HCT116 (cell line): ENCODE data around the gene ADGRL3. TPM values are rescaled to one million over a fixed set of nuclear protein-coding genes. Genes with fewer than 3 reads are reported as not detected.

Source experiments
- ATAC-seq: fragments of 200-7000 bp; cut with Tn5 transposase; 2 replicates; pipeline ENCODE4 v1.9.1; 2020; ENCODE audit warnings: mild to moderate bottlenecking, moderate library complexity
- BruUV-seq: library from RNA; stranded (reverse); fragments of 400-500 nt; replicated peaks from 2 replicates; lab custom pipeline; 2021; lab: Mats Ljungman, UMichigan
- CTCF ChIA-PET: fragments of 300-600 bp; sonication (Branson Sonifier 250); formaldehyde crosslinking; loops from one replicate; lab custom pipeline; 2021; ENCODE audit warnings: antibody characterized with exemption; lab: Charles Lee
- POLR2A ChIA-PET: fragments of 300-600, 350-600 bp; sonication (Branson Sonifier 250); formaldehyde crosslinking; loops from one replicate; lab custom pipeline; 2021; ENCODE audit warnings: antibody characterized with exemption; lab: Charles Lee
- RAD21 ChIA-PET, 2 experiments: fragments of 300-600 bp; sonication (Branson Sonifier 250); formaldehyde crosslinking; loops; one replicate each; lab custom pipeline; 2023; ENCODE audit warnings: low total read pairs in 2 of 2; ENCODE audit not compliant: uncharacterized antibody in 2 of 2, unreplicated experiment in 2 of 2, low non-redundant PET in 1 of 2; lab: Charles Lee
- DNase-seq: peaks from one replicate; pipeline ENCODE4 v3.0.0-alpha.2; 2010; ENCODE audit warnings: low read depth, low spot score
- H2AFZ ChIP-seq: fragments of 200-600 bp; shearing (Covaris generic), sonication (generic); 2 replicates; pipeline ENCODE4 v1.6.1; 2017; ENCODE audit warnings: low read depth, mixed run types, mixed read lengths, antibody characterized with exemption, low read length; ENCODE audit not compliant: poor library complexity, severe bottlenecking
- H3K27ac ChIP-seq: 2 replicates; pipeline ENCODE4 v1.5.1; 2012; ENCODE audit warnings: low read depth, low read length
- H3K27me3 ChIP-seq: fragments of 200-600 bp; sonication (generic); 2 replicates; pipeline ENCODE4 v1.6.1; 2016; ENCODE audit warnings: mixed run types, low read length, mixed read lengths; ENCODE audit not compliant: insufficient read depth
- H3K36me3 ChIP-seq, 2 experiments: fragments of 200-500 bp in 1 of 2; fragments of 200-600 bp in 1 of 2; sonication (Bioruptor generic) in 1 of 2; sonication (generic) in 1 of 2; 2 replicates each; pipeline versions ENCODE4 v1.5.1 to v1.6.1; 2014 to 2016; ENCODE audit warnings: low read length in 2 of 2, inconsistent platforms in 1 of 2, mixed read lengths in 1 of 2, mixed run types in 1 of 2; ENCODE audit not compliant: insufficient read depth in 2 of 2, control insufficient read depth in 1 of 2
- H3K4me1 ChIP-seq, 2 experiments: fragments of 200-600 bp in 1 of 2; sonication (generic) in 1 of 2; 2 replicates each; pipeline versions ENCODE4 v1.5.1 to v1.6.1; 2012 to 2017; ENCODE audit warnings: low read length in 2 of 2, inconsistent platforms in 1 of 2, mild to moderate bottlenecking in 1 of 2, mixed read lengths in 1 of 2, mixed run types in 1 of 2, moderate library complexity in 1 of 2; ENCODE audit not compliant: insufficient read depth in 2 of 2, control insufficient read depth in 1 of 2
- H3K4me2 ChIP-seq: fragments of 200-600 bp; sonication (generic); 2 replicates; pipeline ENCODE4 v1.6.1; 2017; ENCODE audit warnings: mixed run types, low read length, mixed read lengths
- H3K4me3 ChIP-seq, 2 experiments: fragments of 200-600 bp in 1 of 2; sonication (generic) in 1 of 2; replicated peaks in 1 of 2; 2 replicates each; pipeline ENCODE4 v1.5.1; 2011 to 2016; ENCODE audit warnings: low read length in 2 of 2, control low read depth in 1 of 2, low read depth in 1 of 2, mild to moderate bottlenecking in 1 of 2, mixed read lengths in 1 of 2, mixed run types in 1 of 2
- H3K79me2 ChIP-seq: fragments of 200-600 bp; sonication (generic); 2 replicates; pipeline ENCODE4 v1.6.1; 2017; ENCODE audit warnings: mild to moderate bottlenecking, mixed run types, low read length, moderate library complexity, mixed read lengths; ENCODE audit not compliant: insufficient read depth
- H3K9ac ChIP-seq: fragments of 200-600 bp; sonication (generic); 2 replicates; pipeline ENCODE4 v1.6.1; 2016; ENCODE audit warnings: low read length, mixed read lengths
- H3K9me2 ChIP-seq: fragments of 200-600 bp; sonication (generic), shearing (Covaris generic); 2 replicates; pipeline ENCODE4 v1.6.1; 2017; ENCODE audit warnings: mixed run types, mild to moderate bottlenecking, moderate library complexity; ENCODE audit not compliant: insufficient read depth
- H3K9me3 ChIP-seq, 2 experiments: fragments of 200-500 bp in 1 of 2; fragments of 200-600 bp in 1 of 2; sonication (Bioruptor generic) in 1 of 2; sonication (generic) in 1 of 2; 2 replicates each; pipeline ENCODE4 v1.6.1; 2014 to 2017; ENCODE audit warnings: low read length in 2 of 2, mixed read lengths in 2 of 2, inconsistent platforms in 1 of 2, low read depth in 1 of 2, mild to moderate bottlenecking in 1 of 2, mixed run types in 1 of 2, moderate library complexity in 1 of 2; ENCODE audit not compliant: control insufficient read depth in 1 of 2, insufficient read depth in 1 of 2
- H4K20me1 ChIP-seq: fragments of 200-600 bp; sonication (generic), shearing (Covaris generic); 2 replicates; pipeline ENCODE4 v1.6.1; 2017; ENCODE audit warnings: mixed run types, mild to moderate bottlenecking, moderate library complexity; ENCODE audit not compliant: insufficient read depth
- CBX3 ChIP-seq: IDR thresholded peaks from 2 replicates; pipeline ENCODE4 v1.6.1; 2012; ENCODE audit warnings: low read depth
- EGR1 ChIP-seq: IDR thresholded peaks from 2 replicates; pipeline ENCODE4 v1.6.1; 2012; ENCODE audit warnings: low read depth
- EZH2 ChIP-seq: fragments of 200-600 bp; sonication (generic); IDR thresholded peaks from 2 replicates; pipeline ENCODE4 v1.6.1; 2017; ENCODE audit warnings: antibody characterized with exemption, mixed run types
- EZH2phosphoT487 ChIP-seq: fragments of 200-600 bp; IDR thresholded peaks from 2 replicates; pipeline ENCODE4 v1.6.1; 2018; ENCODE audit warnings: antibody characterized with exemption, borderline replicate concordance
- JUND ChIP-seq: IDR thresholded peaks from 2 replicates; pipeline ENCODE4 v1.6.1; 2012
- POLR2A ChIP-seq: IDR thresholded peaks from 2 replicates; pipeline ENCODE4 v1.7.0; 2011; ENCODE audit warnings: borderline replicate concordance; ENCODE audit not compliant: insufficient read depth, insufficient read length; ENCODE audit errors: extremely low read depth
- POLR2AphosphoS5 ChIP-seq: IDR thresholded peaks from 2 replicates; pipeline ENCODE4 v1.6.1; 2011; ENCODE audit warnings: mild to moderate bottlenecking, low read depth, low read length, moderate library complexity
- SIN3A ChIP-seq: IDR thresholded peaks from 2 replicates; pipeline ENCODE4 v1.6.1; 2012; ENCODE audit warnings: low read depth
- SP1 ChIP-seq: IDR thresholded peaks from 2 replicates; pipeline ENCODE4 v1.6.1; 2012; ENCODE audit warnings: low read depth
- SRF ChIP-seq: IDR thresholded peaks from 2 replicates; pipeline ENCODE4 v1.6.1; 2012; ENCODE audit warnings: low read depth
- YY1 ChIP-seq: IDR thresholded peaks from 2 replicates; pipeline ENCODE4 v1.6.1; 2011; ENCODE audit warnings: low read length, low read depth, moderate library complexity, mild to moderate bottlenecking; ENCODE audit not compliant: insufficient replicate concordance; ENCODE audit errors: extremely low read depth
- ZFX ChIP-seq: fragments of 450-650 bp; IDR thresholded peaks from 2 replicates; pipeline ENCODE4 v1.6.1; 2017
- ZNF274 ChIP-seq: fragments of 200-500 bp; sonication (Bioruptor generic); IDR thresholded peaks from 2 replicates; pipeline ENCODE4 v1.6.1; 2014; ENCODE audit warnings: mild to moderate bottlenecking, low read depth, low read length, inconsistent platforms
- intact Hi-C: fragments of 100-400 bp; cut with micrococcal nuclease; formaldehyde crosslinking; loops from 2 replicates; pipeline ENCODE4 v1.10.0; 2022
- total RNA-seq: library from RNA; stranded (reverse); gene quantifications from one replicate; pipeline ENCODE4 v1.2.1, GENCODE V29; 2021; ENCODE audit not compliant: unreplicated experiment
- TF ChIP-seq, protein P1 (sequence below): IDR thresholded peaks from 2 replicates; pipeline ENCODE4 v1.6.1; 2012; ENCODE audit warnings: low read depth
- TF ChIP-seq, protein P2 (sequence below): IDR thresholded peaks from 2 replicates; pipeline ENCODE4 v1.6.1; 2012

Gene ADGRL3
- total RNA-seq, 1 experiment from 2014 or later, result not detected

DNA sequence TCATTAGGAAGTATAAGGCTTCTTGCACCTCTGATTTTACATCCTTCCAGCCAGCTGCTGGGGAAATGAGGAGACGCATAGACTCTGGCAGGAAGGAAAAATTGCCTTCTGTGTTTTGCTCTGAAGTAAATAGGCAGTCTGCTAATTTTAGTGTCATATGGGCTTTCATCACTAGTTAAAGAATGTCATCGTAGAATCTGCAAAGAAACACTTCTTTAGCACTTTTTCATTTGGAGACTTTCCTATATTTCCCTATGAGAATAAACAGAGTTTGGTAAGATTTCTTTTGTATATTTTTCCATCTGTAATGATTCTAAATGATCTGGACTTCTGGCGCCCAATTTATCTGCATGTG, 3.3 kb downstream of the ADGRL3 start:
- Histone ChIP-seq H2AFZ (no peak overlapping the region), H3K4me1 (no peaks in the 10 kb centered on the region), H3K4me2 (no peak overlapping the region), H3K9me3 (peaks cover 0 to 14% of the 10 kb centered on the region in 2 experiments; a peak in 2 of 4 replicates), H4K20me1 (no peaks in the 10 kb centered on the region), H3K27me3 (no peaks in the 10 kb centered on the region), H3K9me2 (no peaks in the 10 kb centered on the region), H3K79me2 (no peaks in the 10 kb centered on the region), H3K4me3 (no peak overlapping the region), H3K27ac (no peak overlapping the region), H3K36me3 (no peaks in the 10 kb centered on the region), H3K9ac (no peak overlapping the region)
- ATAC-seq, result no peak
- DNase-seq, result no peak
- no peak for TF ChIP-seq SRF
- no peak for TF ChIP-seq POLR2A
- no peak for TF ChIP-seq ZNF274
- no peak for TF ChIP-seq EZH2phosphoT487
- TF ChIP-seq YY1, result no peak
- no peak for TF ChIP-seq SP1
- TF ChIP-seq EZH2, result no peak
- no peak for TF ChIP-seq ZFX
- no peak for TF ChIP-seq JUND
- TF ChIP-seq, protein P1, sequence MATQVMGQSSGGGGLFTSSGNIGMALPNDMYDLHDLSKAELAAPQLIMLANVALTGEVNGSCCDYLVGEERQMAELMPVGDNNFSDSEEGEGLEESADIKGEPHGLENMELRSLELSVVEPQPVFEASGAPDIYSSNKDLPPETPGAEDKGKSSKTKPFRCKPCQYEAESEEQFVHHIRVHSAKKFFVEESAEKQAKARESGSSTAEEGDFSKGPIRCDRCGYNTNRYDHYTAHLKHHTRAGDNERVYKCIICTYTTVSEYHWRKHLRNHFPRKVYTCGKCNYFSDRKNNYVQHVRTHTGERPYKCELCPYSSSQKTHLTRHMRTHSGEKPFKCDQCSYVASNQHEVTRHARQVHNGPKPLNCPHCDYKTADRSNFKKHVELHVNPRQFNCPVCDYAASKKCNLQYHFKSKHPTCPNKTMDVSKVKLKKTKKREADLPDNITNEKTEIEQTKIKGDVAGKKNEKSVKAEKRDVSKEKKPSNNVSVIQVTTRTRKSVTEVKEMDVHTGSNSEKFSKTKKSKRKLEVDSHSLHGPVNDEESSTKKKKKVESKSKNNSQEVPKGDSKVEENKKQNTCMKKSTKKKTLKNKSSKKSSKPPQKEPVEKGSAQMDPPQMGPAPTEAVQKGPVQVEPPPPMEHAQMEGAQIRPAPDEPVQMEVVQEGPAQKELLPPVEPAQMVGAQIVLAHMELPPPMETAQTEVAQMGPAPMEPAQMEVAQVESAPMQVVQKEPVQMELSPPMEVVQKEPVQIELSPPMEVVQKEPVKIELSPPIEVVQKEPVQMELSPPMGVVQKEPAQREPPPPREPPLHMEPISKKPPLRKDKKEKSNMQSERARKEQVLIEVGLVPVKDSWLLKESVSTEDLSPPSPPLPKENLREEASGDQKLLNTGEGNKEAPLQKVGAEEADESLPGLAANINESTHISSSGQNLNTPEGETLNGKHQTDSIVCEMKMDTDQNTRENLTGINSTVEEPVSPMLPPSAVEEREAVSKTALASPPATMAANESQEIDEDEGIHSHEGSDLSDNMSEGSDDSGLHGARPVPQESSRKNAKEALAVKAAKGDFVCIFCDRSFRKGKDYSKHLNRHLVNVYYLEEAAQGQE, result no peak
- TF ChIP-seq POLR2AphosphoS5, result no peak
- TF ChIP-seq SIN3A, result no peak
- no peak for TF ChIP-seq CBX3
- TF ChIP-seq, protein P2, sequence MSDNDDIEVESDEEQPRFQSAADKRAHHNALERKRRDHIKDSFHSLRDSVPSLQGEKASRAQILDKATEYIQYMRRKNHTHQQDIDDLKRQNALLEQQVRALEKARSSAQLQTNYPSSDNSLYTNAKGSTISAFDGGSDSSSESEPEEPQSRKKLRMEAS, result no peak
- TF ChIP-seq EGR1, result no peak
- intact Hi-C loops, result no loop called here
- RAD21 ChIA-PET, result no interaction called here
- BruUV-seq, result no TSS peak
- POLR2A ChIA-PET, result no interaction called here
- CTCF ChIA-PET, result no interaction called here
